GM20000 (cell line): Measurements from ENCODE around the gene HCRT.

Experiments
- DNase-seq: peaks from one replicate; pipeline ENCODE4 v3.0.0; 2012; ENCODE audit warnings: low spot score
- TF ChIP-seq, protein P1 (sequence below): IDR thresholded peaks from 2 replicates; pipeline ENCODE4 v1.5.1; 2012; ENCODE audit warnings: mild to moderate bottlenecking, control low read depth; ENCODE audit errors: extremely low read depth, missing control alignments

HCRT gene

DNA sequence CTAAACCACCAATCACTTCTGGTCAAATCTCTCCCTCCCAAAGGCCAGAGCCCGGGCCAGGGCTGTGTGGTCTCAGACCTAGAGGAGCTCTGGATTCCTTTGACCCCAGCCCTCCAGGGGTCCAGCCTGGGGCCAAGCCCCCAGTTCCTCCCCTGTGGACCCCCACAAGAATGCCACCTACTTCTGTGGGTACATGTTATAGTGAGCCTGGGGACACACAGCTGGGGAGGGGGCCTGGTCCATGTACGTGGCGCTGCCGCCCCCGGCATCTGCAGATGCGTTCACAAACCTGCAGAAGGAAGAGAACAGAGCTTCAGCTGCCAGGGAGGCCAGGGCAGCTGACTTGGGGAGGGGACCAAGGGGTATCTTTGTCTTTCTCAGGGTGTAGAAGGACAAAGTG is 16.9 kb upstream of the HCRT start:
- DNase-seq: no peak
- TF ChIP-seq, protein P1, sequence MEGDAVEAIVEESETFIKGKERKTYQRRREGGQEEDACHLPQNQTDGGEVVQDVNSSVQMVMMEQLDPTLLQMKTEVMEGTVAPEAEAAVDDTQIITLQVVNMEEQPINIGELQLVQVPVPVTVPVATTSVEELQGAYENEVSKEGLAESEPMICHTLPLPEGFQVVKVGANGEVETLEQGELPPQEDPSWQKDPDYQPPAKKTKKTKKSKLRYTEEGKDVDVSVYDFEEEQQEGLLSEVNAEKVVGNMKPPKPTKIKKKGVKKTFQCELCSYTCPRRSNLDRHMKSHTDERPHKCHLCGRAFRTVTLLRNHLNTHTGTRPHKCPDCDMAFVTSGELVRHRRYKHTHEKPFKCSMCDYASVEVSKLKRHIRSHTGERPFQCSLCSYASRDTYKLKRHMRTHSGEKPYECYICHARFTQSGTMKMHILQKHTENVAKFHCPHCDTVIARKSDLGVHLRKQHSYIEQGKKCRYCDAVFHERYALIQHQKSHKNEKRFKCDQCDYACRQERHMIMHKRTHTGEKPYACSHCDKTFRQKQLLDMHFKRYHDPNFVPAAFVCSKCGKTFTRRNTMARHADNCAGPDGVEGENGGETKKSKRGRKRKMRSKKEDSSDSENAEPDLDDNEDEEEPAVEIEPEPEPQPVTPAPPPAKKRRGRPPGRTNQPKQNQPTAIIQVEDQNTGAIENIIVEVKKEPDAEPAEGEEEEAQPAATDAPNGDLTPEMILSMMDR: no peak

GRCh38 chr17:42201458-42201772 is 16.2 kb upstream of the HCRT start:
- TF ChIP-seq, protein P1: no peak
- no peak for DNase-seq

DNA sequence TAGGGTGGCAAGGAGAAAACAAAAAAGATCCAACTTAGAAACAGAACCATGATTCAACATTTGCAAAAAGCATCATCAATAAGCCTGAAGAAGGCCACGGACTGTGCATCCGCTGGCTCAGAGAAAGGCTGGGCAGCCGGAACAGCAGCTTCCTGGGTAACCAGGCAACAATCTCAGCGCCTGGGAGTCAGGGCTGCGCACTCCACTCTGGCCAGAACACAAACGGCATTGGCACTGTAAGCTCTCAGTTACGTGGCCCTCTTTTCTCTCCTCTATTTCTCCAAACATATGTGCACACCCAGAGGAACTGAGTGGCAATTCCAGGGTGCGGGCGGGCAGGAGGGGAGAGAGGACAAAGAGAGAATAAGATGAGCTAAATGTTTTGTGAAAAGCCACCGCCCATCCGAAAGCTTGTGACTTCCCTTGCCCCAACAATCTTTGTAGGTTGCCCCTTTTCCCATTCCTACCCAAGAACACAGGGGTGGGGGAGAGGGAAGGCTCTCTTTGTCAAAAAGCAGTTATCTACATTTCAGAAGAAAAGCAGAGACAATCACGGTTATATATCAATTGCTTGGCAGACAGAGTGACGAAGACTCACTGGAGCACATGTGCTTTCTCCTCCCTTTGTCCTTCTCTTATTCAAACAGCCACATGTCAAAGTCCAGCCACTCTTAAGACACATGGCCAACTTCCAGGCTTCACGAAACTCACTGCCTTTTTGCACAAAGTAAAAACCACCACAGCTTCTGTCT is 15.6 kb upstream of the HCRT start:
- no peak for DNase-seq
- TF ChIP-seq, protein P1: no peak

- DNase-seq: no peak
- TF ChIP-seq, protein P1: no peak
These were observed 14.3 kb upstream of the HCRT start for GRCh38 chr17:42199416-42200011.

DNA sequence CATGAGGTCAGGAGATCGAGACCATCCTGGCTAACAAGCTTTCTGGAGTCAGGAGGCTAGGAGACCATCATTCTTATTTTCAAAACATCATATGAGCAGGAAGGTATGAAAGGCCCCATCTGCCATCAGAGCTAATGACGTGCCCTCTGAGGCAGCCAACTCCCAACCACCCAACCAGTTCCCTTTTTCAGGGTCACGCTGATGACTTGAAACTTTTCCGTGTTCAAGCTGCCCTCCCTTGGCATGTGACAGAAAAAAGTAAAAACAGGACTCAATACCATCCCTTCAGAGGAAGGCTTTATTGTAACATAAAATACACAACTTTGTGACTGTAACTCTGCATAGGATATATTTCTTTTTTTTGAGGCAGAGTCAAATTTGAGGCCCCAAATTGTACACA is 13.6 kb upstream of the HCRT start:
- DNase-seq: no peak
- TF ChIP-seq, protein P1: no peak

GRCh38 chr17:42197564-42198156 is 12.4 kb upstream of the HCRT start:
- no peak for DNase-seq
- TF ChIP-seq, protein P1: no peak
